Immature natural killer cell (primary cell): ENCODE measurements around the gene PPP2R3B. TPM values are rescaled to one million over a fixed set of nuclear protein-coding genes. Genes with fewer than 3 reads are reported as not detected.

ENCODE experiments used
- DNase-seq, 3 donors: peaks; one replicate each; pipeline ENCODE4 v3.0.0; 2022; ENCODE audit warnings: mixed read lengths in 1 of 3
- H3K27ac Mint-ChIP-seq, 6 donors: one replicate each; pipeline ENCODE4 v1.8.0; 2020; ENCODE audit warnings: mixed read lengths in 6 of 6, mild to moderate bottlenecking in 5 of 6, inconsistent platforms in 4 of 6, moderate library complexity in 3 of 6
- H3K27me3 Mint-ChIP-seq, 3 donors: one replicate each; pipeline ENCODE4 v1.8.0; 2020 to 2021; ENCODE audit warnings: low read depth in 3 of 3, mild to moderate bottlenecking in 3 of 3, mixed read lengths in 3 of 3, moderate library complexity in 3 of 3, inconsistent platforms in 1 of 3
- H3K36me3 Mint-ChIP-seq, 3 donors: one replicate each; pipeline ENCODE4 v1.8.0; 2020; ENCODE audit warnings: mixed read lengths in 3 of 3, inconsistent platforms in 2 of 3, mild to moderate bottlenecking in 2 of 3
- H3K4me1 Mint-ChIP-seq, 2 donors: one replicate each; pipeline ENCODE4 v1.8.0; 2020; ENCODE audit warnings: inconsistent platforms in 2 of 2, mild to moderate bottlenecking in 2 of 2, mixed read lengths in 2 of 2, moderate library complexity in 1 of 2
- H3K4me3 Mint-ChIP-seq, 5 donors: one replicate each; pipeline ENCODE4 v1.8.0; 2020; ENCODE audit warnings: mild to moderate bottlenecking in 5 of 5, mixed read lengths in 5 of 5, inconsistent platforms in 3 of 5, moderate library complexity in 3 of 5
- H3K9me3 Mint-ChIP-seq, 6 donors: one replicate each; pipeline ENCODE4 v1.8.0; 2020; ENCODE audit warnings: mild to moderate bottlenecking in 6 of 6, mixed read lengths in 6 of 6, inconsistent platforms in 4 of 6, moderate library complexity in 3 of 6
- polyA plus RNA-seq, 3 donors: library from polyadenylated mRNA; unstranded; fragments of 300-500 nt; fragmentation: Illumina TruSeq; gene quantifications; one replicate each; pipeline ENCODE4 v1.2.3, GENCODE V29; 2021

Gene PPP2R3B
- polyA plus RNA-seq, 3 donors from 2014 or later = 2.8 to 5.1 (median 4.2) TPM

GRCh38 chrX:318068-318738 lies 68.5 kb downstream of the PPP2R3B start:
- Mint-ChIP-seq H3K36me3 (peaks cover 5 to 7% (median 5%) of the 10 kb centered on the region in 3 donors), H3K4me3 (peak overlapping the region; percentile 75 to 97 (median 90)), H3K9me3 (no peaks in the 10 kb centered on the region), H3K4me1 (peaks cover 24 to 26% of the 10 kb centered on the region in 2 donors), H3K27ac (peak overlapping the region; percentile 91 to 99 (median 96)), H3K27me3 (peaks cover 21 to 31% (median 23%) of the 10 kb centered on the region in 3 donors)
- DNase-seq = peak; percentile 96 to 98 (median 98)

GRCh38 chrX:317424-318067 lies 69.2 kb downstream of the PPP2R3B start:
- Mint-ChIP-seq H3K27ac (peak overlapping the region; percentile 91 to 99 (median 96)), H3K4me1 (peaks cover 17 to 19% of the 10 kb centered on the region in 2 donors), H3K36me3 (peaks cover 5 to 9% (median 5%) of the 10 kb centered on the region in 3 donors), H3K27me3 (peaks cover 15 to 24% (median 17%) of the 10 kb centered on the region in 3 donors), H3K9me3 (no peaks in the 10 kb centered on the region), H3K4me3 (peak overlapping the region; percentile 75 to 97 (median 90))
- DNase-seq = no peak

- peaks cover 11 to 16% (median 11%) of the 10 kb centered on the region in 3 donors for H3K36me3 Mint-ChIP-seq
- peaks cover 15 to 17% of the 10 kb centered on the region in 2 donors for H3K4me1 Mint-ChIP-seq
- no peak for DNase-seq
- no peaks in the 10 kb centered on the region for H3K9me3 Mint-ChIP-seq
- peaks cover 12 to 22% (median 17%) of the 10 kb centered on the region in 3 donors for H3K27me3 Mint-ChIP-seq
- H3K27ac Mint-ChIP-seq = peak overlapping the region in 5 of 6 donors; percentile 12 to 91 (median 40)
- H3K4me3 Mint-ChIP-seq = peak overlapping the region; percentile 38 to 55 (median 40)
Measured at GRCh38 chrX:316351-317325, 70.1 kb downstream of the PPP2R3B start.

GRCh38 chrX:314781-315595 lies 71.7 kb downstream of the PPP2R3B start:
- Mint-ChIP-seq H3K36me3 (peaks cover 11 to 16% (median 11%) of the 10 kb centered on the region in 3 donors), H3K4me1 (peaks cover 6 to 9% of the 10 kb centered on the region in 2 donors), H3K27me3 (peaks cover 9 to 18% (median 14%) of the 10 kb centered on the region in 3 donors), H3K27ac (no peak overlapping the region), H3K4me3 (no peak overlapping the region), H3K9me3 (no peaks in the 10 kb centered on the region)
- no peak for DNase-seq

GRCh38 chrX:314049-314448 lies 72.7 kb downstream of the PPP2R3B start:
- Mint-ChIP-seq H3K27ac (no peak overlapping the region), H3K4me3 (no peak overlapping the region), H3K9me3 (no peaks in the 10 kb centered on the region), H3K27me3 (peaks cover 9 to 17% (median 13%) of the 10 kb centered on the region in 3 donors), H3K4me1 (peaks cover 6 to 9% of the 10 kb centered on the region in 2 donors), H3K36me3 (peaks cover 11 to 20% (median 11%) of the 10 kb centered on the region in 3 donors)
- DNase-seq = no peak

GRCh38 chrX:313546-313945 lies 73.2 kb downstream of the PPP2R3B start:
- peaks cover 11 to 20% (median 11%) of the 10 kb centered on the region in 3 donors for H3K36me3 Mint-ChIP-seq
- DNase-seq = no peak
- no peak overlapping the region for H3K4me3 Mint-ChIP-seq
- H3K4me1 Mint-ChIP-seq = peaks cover 6 to 9% of the 10 kb centered on the region in 2 donors
- peaks cover 5 to 13% (median 9%) of the 10 kb centered on the region in 3 donors for H3K27me3 Mint-ChIP-seq
- no peaks in the 10 kb centered on the region for H3K9me3 Mint-ChIP-seq
- H3K27ac Mint-ChIP-seq = peak overlapping the region in 1 of 6 donors; percentile 13

- Mint-ChIP-seq H3K4me1 (peaks cover under 1 to 5% of the 10 kb centered on the region in 2 donors), H3K27me3 (peaks cover 0 to 6% (median 3%) of the 10 kb centered on the region in 3 donors), H3K4me3 (no peak overlapping the region), H3K36me3 (peaks cover 11 to 24% (median 15%) of the 10 kb centered on the region in 3 donors), H3K9me3 (no peaks in the 10 kb centered on the region), H3K27ac (no peak overlapping the region)
- DNase-seq = no peak
Measured at GRCh38 chrX:312621-313331, 73.9 kb downstream of the PPP2R3B start.

- DNase-seq = no peak
- peak overlapping the region in 1 of 6 donors; percentile 20 for H3K27ac Mint-ChIP-seq
- peaks cover 11 to 24% (median 15%) of the 10 kb centered on the region in 3 donors for H3K36me3 Mint-ChIP-seq
- no peaks in the 10 kb centered on the region for H3K9me3 Mint-ChIP-seq
- H3K4me3 Mint-ChIP-seq = no peak overlapping the region
- peaks cover 0 to 3% (median 3%) of the 10 kb centered on the region in 3 donors for H3K27me3 Mint-ChIP-seq
- H3K4me1 Mint-ChIP-seq = no peaks in the 10 kb centered on the region
Measured at GRCh38 chrX:311156-312129, 75.3 kb downstream of the PPP2R3B start.

GRCh38 chrX:310621-311155 lies 76.0 kb downstream of the PPP2R3B start:
- Mint-ChIP-seq H3K9me3 (no peaks in the 10 kb centered on the region), H3K27ac (peak overlapping the region in 1 of 6 donors; percentile 34), H3K4me1 (no peaks in the 10 kb centered on the region), H3K4me3 (no peak overlapping the region), H3K27me3 (peaks cover 3% of the 10 kb centered on the region in 3 donors), H3K36me3 (peaks cover 11 to 28% (median 15%) of the 10 kb centered on the region in 3 donors)
- DNase-seq = no peak

GRCh38 chrX:308821-309520 lies 77.7 kb downstream of the PPP2R3B start:
- peaks cover 0 to 2% (median 0%) of the 10 kb centered on the region in 6 donors for H3K9me3 Mint-ChIP-seq
- peaks cover 11 to 33% (median 15%) of the 10 kb centered on the region in 3 donors for H3K36me3 Mint-ChIP-seq
- no peak overlapping the region for H3K4me3 Mint-ChIP-seq
- no peak for DNase-seq
- H3K4me1 Mint-ChIP-seq = no peaks in the 10 kb centered on the region
- H3K27me3 Mint-ChIP-seq = peaks cover 6 to 8% (median 7%) of the 10 kb centered on the region in 3 donors
- peak overlapping the region in 2 of 6 donors; percentile 6 to 29 for H3K27ac Mint-ChIP-seq
